ENCODE results near the gene HOXA11.

The HOXA11 gene

DNA sequence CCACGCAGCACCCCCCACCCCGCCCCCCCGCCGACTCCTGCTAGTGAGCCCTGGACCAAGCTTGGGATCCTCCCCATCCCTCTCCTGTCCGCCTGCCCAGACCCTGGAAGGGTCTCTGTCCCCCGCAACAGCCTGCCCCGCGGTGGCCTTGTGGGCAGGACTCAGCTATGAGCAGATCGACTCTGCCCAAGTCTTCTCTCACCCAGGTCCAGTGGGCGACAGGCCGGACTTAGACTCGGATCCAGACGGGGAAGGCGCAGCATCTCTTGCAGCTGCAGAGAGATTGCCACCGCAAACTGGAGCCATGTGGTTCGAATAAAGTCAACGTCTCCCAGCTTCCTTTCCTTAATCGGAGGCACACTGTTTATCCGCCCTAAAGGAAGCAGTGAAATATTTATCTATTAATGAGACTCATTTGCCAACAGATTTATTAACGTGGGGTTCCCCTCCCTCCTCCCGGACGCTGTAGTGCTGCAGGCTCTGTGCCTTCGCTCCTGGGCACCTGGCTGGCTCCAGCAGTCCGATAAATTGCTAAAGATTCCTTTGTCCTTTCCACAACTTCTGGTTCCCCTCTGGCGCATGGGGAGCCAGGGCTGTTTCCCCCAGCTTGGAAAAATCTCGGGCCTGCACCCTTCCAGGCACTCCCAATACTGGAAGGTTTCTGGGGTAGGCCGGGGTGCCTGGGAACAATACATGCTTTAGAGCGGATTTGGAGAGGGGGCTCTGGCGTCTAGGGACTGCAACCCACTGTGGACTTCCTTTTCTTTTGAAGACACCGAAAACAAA lies 27.9 kb downstream of the HOXA11 start:
- TF ChIP-seq, protein P1, sequence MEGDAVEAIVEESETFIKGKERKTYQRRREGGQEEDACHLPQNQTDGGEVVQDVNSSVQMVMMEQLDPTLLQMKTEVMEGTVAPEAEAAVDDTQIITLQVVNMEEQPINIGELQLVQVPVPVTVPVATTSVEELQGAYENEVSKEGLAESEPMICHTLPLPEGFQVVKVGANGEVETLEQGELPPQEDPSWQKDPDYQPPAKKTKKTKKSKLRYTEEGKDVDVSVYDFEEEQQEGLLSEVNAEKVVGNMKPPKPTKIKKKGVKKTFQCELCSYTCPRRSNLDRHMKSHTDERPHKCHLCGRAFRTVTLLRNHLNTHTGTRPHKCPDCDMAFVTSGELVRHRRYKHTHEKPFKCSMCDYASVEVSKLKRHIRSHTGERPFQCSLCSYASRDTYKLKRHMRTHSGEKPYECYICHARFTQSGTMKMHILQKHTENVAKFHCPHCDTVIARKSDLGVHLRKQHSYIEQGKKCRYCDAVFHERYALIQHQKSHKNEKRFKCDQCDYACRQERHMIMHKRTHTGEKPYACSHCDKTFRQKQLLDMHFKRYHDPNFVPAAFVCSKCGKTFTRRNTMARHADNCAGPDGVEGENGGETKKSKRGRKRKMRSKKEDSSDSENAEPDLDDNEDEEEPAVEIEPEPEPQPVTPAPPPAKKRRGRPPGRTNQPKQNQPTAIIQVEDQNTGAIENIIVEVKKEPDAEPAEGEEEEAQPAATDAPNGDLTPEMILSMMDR (IDR thresholded peaks at IDR 0.05; ENCODE audit: borderline replicate concordance, insufficient read depth, low read depth, low read length), result no peak
- H3K4me3 ChIP-seq (ENCODE audit: low read depth, low read length), result no peak overlapping the region

DNA sequence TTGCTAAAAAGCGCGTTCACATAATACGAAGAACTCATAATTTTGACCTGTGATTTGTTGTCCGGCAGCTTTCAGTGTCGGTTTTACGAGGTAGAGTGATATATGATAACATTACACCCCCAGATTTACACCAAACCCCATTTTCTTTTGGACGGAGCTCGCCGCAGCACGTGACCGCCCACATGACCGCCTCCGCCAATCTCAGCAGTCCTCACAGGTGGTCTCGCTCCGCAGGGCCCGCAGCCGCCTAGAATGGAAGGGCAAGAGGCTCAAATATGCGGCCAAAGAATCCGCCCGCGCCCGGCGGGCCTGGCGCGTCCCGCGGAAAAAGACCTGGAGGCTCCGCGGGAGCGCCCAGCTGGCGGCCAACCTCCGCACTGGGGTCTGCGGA lies 28.5 kb downstream of the HOXA11 start, which contains the start of gene HOXA7:
Gene HOXA7 (minus strand): TSS at position 168 of the 391 bp plus-strand sequence. CDS start 130 bp downstream, at position 38.
- H3K4me3 ChIP-seq (ENCODE audit: low read depth, low read length), result no peak within 1 kb of the TSS
- TF ChIP-seq, protein P1 (IDR thresholded peaks at IDR 0.05; ENCODE audit: borderline replicate concordance, insufficient read depth, low read depth, low read length), result no peak

DNA sequence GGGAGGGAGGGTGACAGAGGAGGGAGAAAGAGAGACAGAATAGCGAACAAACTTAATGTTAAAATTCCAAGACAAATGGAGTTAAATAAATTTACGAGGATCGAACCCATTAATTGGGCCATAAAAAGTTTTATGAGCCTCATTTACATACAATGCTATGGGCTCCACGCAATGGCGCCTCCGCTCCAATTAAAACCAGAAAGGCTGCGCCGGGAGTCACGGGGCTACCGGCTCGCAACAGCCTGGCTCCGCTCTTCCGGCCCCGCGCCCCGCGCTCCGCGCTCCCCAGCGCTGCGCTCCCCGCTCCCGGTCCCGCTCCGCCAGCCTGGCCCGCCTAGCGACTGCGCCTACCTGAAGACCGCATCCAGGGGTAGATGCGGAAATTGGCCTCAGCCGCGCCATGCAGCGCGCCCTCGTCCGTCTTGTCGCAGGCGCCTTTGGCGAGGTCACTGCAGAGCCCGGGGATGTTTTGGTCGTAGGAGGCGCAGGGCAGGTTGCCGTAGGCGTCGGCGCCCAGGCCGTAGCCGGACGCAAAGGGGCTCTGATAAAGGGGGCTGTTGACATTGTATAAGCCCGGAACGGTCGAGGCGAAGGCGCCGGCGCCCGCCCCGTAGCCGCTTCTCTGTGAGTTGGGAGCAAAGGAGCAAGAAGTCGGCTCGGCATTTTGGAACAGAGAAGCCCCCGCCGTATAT lies 29.1 kb downstream of the HOXA11 start:
- TF ChIP-seq, protein P1 (IDR thresholded peaks at IDR 0.05; ENCODE audit: borderline replicate concordance, insufficient read depth, low read depth, low read length), result no peak
- no peak overlapping the region for H3K4me3 ChIP-seq (ENCODE audit: low read depth, low read length)

DNA sequence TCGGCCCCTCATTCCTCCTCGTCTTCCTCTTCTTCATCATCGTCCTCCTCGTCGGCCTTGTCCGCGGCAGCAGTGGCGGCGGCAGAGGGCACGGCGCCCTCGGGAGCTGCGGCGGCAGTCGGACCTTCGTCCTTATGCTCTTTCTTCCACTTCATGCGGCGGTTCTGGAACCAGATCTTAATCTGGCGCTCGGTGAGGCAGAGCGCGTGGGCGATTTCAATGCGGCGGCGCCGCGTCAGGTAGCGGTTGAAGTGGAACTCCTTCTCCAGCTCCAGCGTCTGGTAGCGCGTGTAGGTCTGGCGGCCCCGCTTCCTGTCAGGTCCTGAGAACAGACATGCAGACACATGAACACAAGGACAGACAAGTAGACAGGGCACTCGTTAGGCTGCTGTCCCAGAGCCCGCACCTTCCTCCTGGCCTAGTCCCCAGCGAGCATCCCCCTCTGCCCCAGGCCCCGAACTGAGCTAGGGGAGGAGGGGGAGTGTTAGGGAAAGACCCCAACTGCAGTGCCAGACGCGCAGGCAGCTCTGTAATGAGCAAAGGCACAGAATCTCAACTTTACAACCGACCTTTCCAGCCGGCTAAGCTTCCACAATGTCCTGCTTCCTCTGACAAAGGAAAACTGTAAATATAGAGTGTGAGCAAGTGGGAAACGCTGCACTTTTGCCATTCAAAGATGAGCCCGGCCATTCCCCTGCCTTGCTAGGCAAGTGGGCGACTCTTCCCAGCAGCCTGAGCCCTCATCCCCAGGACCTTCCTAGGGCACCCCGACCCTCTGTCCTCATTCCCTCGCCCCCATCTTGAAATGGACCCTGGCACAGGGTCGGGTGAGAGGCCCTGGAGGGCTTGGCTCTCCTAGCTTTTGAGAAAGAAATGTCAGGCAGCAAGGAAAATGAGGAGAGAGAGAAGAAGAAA lies 29.9 kb downstream of the HOXA11 start:
- H3K4me3 ChIP-seq (ENCODE audit: low read depth, low read length), result no peak overlapping the region
- TF ChIP-seq, protein P1 (IDR thresholded peaks at IDR 0.05; ENCODE audit: borderline replicate concordance, insufficient read depth, low read depth, low read length), result no peak

GRCh38 chr7:27154369-27154768 lies 30.7 kb downstream of the HOXA11 start:
- TF ChIP-seq, protein P1 (IDR thresholded peaks at IDR 0.05; ENCODE audit: borderline replicate concordance, insufficient read depth, low read depth, low read length), result no peak
- no peak overlapping the region for H3K4me3 ChIP-seq (ENCODE audit: low read depth, low read length)

DNA sequence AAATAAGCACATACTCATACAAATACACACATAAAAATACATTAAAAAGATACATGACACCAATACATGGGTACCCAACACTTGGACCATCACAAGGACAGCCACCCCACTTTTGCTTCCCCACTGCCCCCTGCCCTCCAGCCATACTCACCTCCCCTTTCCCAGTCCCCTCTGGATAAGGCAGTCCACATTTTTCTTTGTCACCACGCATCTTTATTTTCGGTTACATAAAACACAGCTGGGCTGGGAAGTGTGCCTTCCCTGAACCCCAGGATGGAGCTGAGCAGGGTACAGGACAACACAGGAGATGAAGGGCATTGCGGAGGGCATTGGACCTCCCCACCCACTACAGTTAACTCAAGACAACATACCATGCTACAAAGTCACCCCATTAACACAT lies 31.5 kb downstream of the HOXA11 start:
- TF ChIP-seq, protein P1 (IDR thresholded peaks at IDR 0.05; ENCODE audit: borderline replicate concordance, insufficient read depth, low read depth, low read length), result no peak
- H3K4me3 ChIP-seq (ENCODE audit: low read depth, low read length), result no peak overlapping the region
